K562 (cell line): ENCODE results near the gene INTS2. TPM values are rescaled to one million over a fixed set of nuclear protein-coding genes. Genes with fewer than 3 reads are reported as not detected.
A peak's percentile ranks its signal among the peaks of the same experiment; 100 is the strongest.

ENCODE experiments used
- ATAC-seq: fragments of 200-7000 bp; cut with Tn5 transposase; 3 replicates; pipeline ENCODE4 v1.9.1; 2020; ENCODE audit warnings: moderate library complexity
- BruUV-seq: library from RNA; stranded (reverse); fragments of 400-500 nt; replicated peaks from 2 replicates; lab custom pipeline; 2021; lab: Mats Ljungman, UMichigan
- CTCF ChIA-PET: fragments of 300-600 bp; formaldehyde crosslinking; extraction: SDS; loops from one replicate; lab custom pipeline; 2021; ENCODE audit warnings: low intra/inter-chr PET ratio; lab: Yijun Ruan, JAX
- POLR2A ChIA-PET: fragments of 300-600, 350-650 bp; sonication (Branson Sonifier 250); formaldehyde crosslinking; extraction: SDS; loops from one replicate; lab custom pipeline; 2021; ENCODE audit warnings: antibody characterized with exemption, inconsistent platforms; lab: Yijun Ruan, JAX
- DNase-seq, 4 experiments: peaks; one replicate each; pipeline versions ENCODE4 v3.0.0 to v3.0.0-alpha.2; 2011 to 2018; ENCODE audit warnings: low spot score in 3 of 4, mixed read lengths in 3 of 4; ENCODE audit errors: extremely low read depth in 1 of 4
- FAIRE-seq: peaks from 2 replicates; lab custom pipeline; 2011; peaks lifted over from hg19 to GRCh38; lab: Jason Lieb, UNC
- H2AFZ ChIP-seq: 2 replicates; pipeline ENCODE4 v1.6.0; 2011; ENCODE audit warnings: low read depth, low read length, control low read depth, inconsistent platforms
- H3K27ac ChIP-seq: fragments of 200-600 bp; 3 replicates; pipeline ENCODE4 v1.8.0; 2011; ENCODE audit warnings: low read depth, mild to moderate bottlenecking, control low read depth, inconsistent platforms, low read length, moderate library complexity, mixed read lengths; ENCODE audit errors: extremely low read depth
- H3K27me3 ChIP-seq, 2 experiments: fragments of 300-600 bp in 1 of 2; 2 replicates in 1 of 2; 3 replicates in 1 of 2; pipeline versions ENCODE4 v1.6.0 to v1.8.0; 2011; ENCODE audit warnings: inconsistent platforms in 2 of 2, low read length in 2 of 2, mild to moderate bottlenecking in 1 of 2, mixed read lengths in 1 of 2, moderate library complexity in 1 of 2; ENCODE audit not compliant: control insufficient read depth in 2 of 2, insufficient read depth in 2 of 2
- H3K36me3 ChIP-seq: fragments of 300-600 bp; 3 replicates; pipeline ENCODE4 v1.8.0; 2011; ENCODE audit warnings: mild to moderate bottlenecking, low read length, inconsistent platforms; ENCODE audit not compliant: control insufficient read depth, insufficient read depth
- H3K4me1 ChIP-seq, 2 experiments: fragments of 200-600 bp in 1 of 2; replicated peaks in 1 of 2; 2 replicates in 1 of 2; 3 replicates in 1 of 2; pipeline versions ENCODE4 v1.5.1 to v1.8.0; 2011; ENCODE audit warnings: inconsistent platforms in 2 of 2, low read length in 2 of 2, mild to moderate bottlenecking in 1 of 2, mixed read lengths in 1 of 2, moderate library complexity in 1 of 2; ENCODE audit not compliant: control insufficient read depth in 2 of 2, insufficient read depth in 2 of 2
- H3K4me2 ChIP-seq: 2 replicates; pipeline ENCODE4 v1.6.1; 2011; ENCODE audit warnings: low read length, control low read depth, inconsistent platforms, mixed read lengths; ENCODE audit not compliant: insufficient read depth
- H3K4me3 ChIP-seq: fragments of 200-600 bp; sonication (generic), shearing (Covaris generic); 2 replicates; pipeline ENCODE4 v1.5.1; 2016; ENCODE audit warnings: control low read depth, inconsistent platforms
- H3K79me2 ChIP-seq: fragments of 200-600 bp; 3 replicates; pipeline ENCODE4 v1.8.0; 2011; ENCODE audit warnings: low read length, inconsistent platforms; ENCODE audit not compliant: control insufficient read depth, insufficient read depth
- H3K9ac ChIP-seq, 2 experiments: 2 replicates each; pipeline versions ENCODE4 v1.6.0 to v1.6.1; 2011; ENCODE audit warnings: low read depth in 2 of 2, low read length in 2 of 2, control low read depth in 1 of 2, inconsistent platforms in 1 of 2, mild to moderate bottlenecking in 1 of 2, mixed read lengths in 1 of 2; ENCODE audit not compliant: insufficient read depth in 1 of 2
- H3K9me1 ChIP-seq: one replicate; pipeline ENCODE4 v1.6.0; 2011; ENCODE audit warnings: inconsistent platforms, mild to moderate bottlenecking, low read length, moderate library complexity; ENCODE audit not compliant: control insufficient read depth, insufficient read depth
- H3K9me3 ChIP-seq: replicated peaks from 2 replicates; pipeline ENCODE4 v1.5.1; 2011; ENCODE audit warnings: low read depth, low read length, inconsistent platforms; ENCODE audit not compliant: control insufficient read depth, insufficient read depth
- H4K20me1 ChIP-seq: replicated peaks from 2 replicates; pipeline ENCODE4 v1.6.1; 2011; ENCODE audit warnings: low read length, inconsistent platforms, mixed read lengths; ENCODE audit not compliant: control insufficient read depth, insufficient read depth
- DPF2 ChIP-seq: fragments of 450-650 bp; IDR thresholded peaks from 2 replicates; pipeline ENCODE4 v1.6.1; 2016
- E2F1 ChIP-seq: sonication (generic); formaldehyde crosslinking; IDR thresholded peaks from 2 replicates; pipeline ENCODE4 v1.8.1; 2023; ENCODE audit warnings: mild to moderate bottlenecking, missing genetic modification reagents, moderate library complexity
- EP300 ChIP-seq: IDR thresholded peaks from 2 replicates; pipeline ENCODE4 v1.6.1; 2012; ENCODE audit warnings: low read length, improper control_type of control experiment
- FOXP1 ChIP-seq: sonication (generic); formaldehyde crosslinking; IDR thresholded peaks from 2 replicates; pipeline ENCODE4 v1.8.0; 2022; ENCODE audit warnings: mild to moderate bottlenecking, missing genetic modification reagents
- NCOA6 ChIP-seq: fragments of 450-650 bp; IDR thresholded peaks from 2 replicates; pipeline ENCODE4 v1.6.1; 2017; ENCODE audit warnings: mild to moderate bottlenecking
- PKNOX1 ChIP-seq: fragments of 450-650 bp; IDR thresholded peaks from 2 replicates; pipeline ENCODE4 v1.6.1; 2016
- SIN3B ChIP-seq: fragments of 450-650 bp; IDR thresholded peaks from 2 replicates; pipeline ENCODE4 v1.6.1; 2017; ENCODE audit warnings: low read depth, mild to moderate bottlenecking, moderate library complexity
- SRF ChIP-seq, 2 experiments: fragments of 250-450, 450-650 bp in 1 of 2; sonication (Bioruptor Pico) in 1 of 2; sonication (generic) in 1 of 2; formaldehyde crosslinking; IDR thresholded peaks; 2 replicates each; pipeline versions ENCODE4 v1.5.0 to v1.5.1; 2020 to 2022; ENCODE audit warnings: mild to moderate bottlenecking in 1 of 2, missing genetic modification reagents in 1 of 2
- ZBTB11 ChIP-seq, 3 experiments: fragments of 200-800 bp in 1 of 3; fragments of 250-450 bp in 1 of 3; fragments of 450-650 bp in 1 of 3; sonication (Bioruptor Pico) in 1 of 3; sonication (Bioruptor generic) in 1 of 3; formaldehyde crosslinking in 1 of 3; IDR thresholded peaks; 2 replicates each; pipeline versions ENCODE4 v1.6.1 to v1.8.0; 2016 to 2022; ENCODE audit warnings: mild to moderate bottlenecking in 2 of 3, missing genetic modification characterization in 2 of 3, missing compliant biosample characterization in 1 of 3, moderate library complexity in 1 of 3
- ZNF384 ChIP-seq: IDR thresholded peaks from 2 replicates; pipeline ENCODE4 v1.6.1; 2012; ENCODE audit warnings: low read depth, low read length, improper control_type of control experiment
- ZNF589 ChIP-seq: fragments of 200-800 bp; sonication (Bioruptor generic); IDR thresholded peaks from 2 replicates; pipeline ENCODE4 v1.6.1; 2016; ENCODE audit warnings: low read depth, missing genetic modification characterization, missing compliant biosample characterization
- ZNF778 ChIP-seq: fragments of 450-650 bp; formaldehyde crosslinking; IDR thresholded peaks from 2 replicates; pipeline ENCODE4 v1.4.0; 2020; ENCODE audit warnings: mild to moderate bottlenecking, moderate library complexity
- WGBS: fragments of 100-300 bp; shearing (Covaris generic); methylation state at CpG from one replicate; pipeline ENCODE4 v1.1.6; 2016; ENCODE audit warnings: low coverage, mixed read lengths; ENCODE audit not compliant: insufficient coverage; ENCODE audit errors: missing lambda C conversion rate; 5-methylcytosine and 5-hydroxymethylcytosine counted together
- in situ Hi-C: fragments of 300-500 bp; cut with MboI; formaldehyde crosslinking; loops from 4 replicates; pipeline ENCODE4 v1.15.0; 2018; ENCODE audit warnings: inconsistent platforms, mixed read lengths
- intact Hi-C: fragments of 100-400 bp; cut with micrococcal nuclease; formaldehyde crosslinking; loops from 2 replicates; pipeline ENCODE4 v1.14.2; 2022
- polyA plus RNA-seq, 8 experiments: library from polyadenylated mRNA; depleted of rRNA in 4 of 8; stranded (reverse) in 5 of 8; unstranded in 3 of 8; fragments of >200 nt; fragmentation: Nextera tagmentation in 2 of 8; fragmentation: Illumina TruSeq in 1 of 8; extraction: Ambion mirVana in 2 of 8; extraction: Trizol in 1 of 8; gene quantifications; 2 replicates each; pipeline versions ENCODE4 v1.2.1 to v1.2.3, GENCODE V29; 2011 to 2014; ENCODE audit warnings: inconsistent platforms in 1 of 8, missing spikeins in 1 of 8
- total RNA-seq, 7 experiments: library from RNA; depleted of rRNA in 6 of 7; stranded (reverse); fragments of >200 nt in 6 of 7; fragmentation: Illumina TruSeq in 2 of 7; extraction: Trizol in 2 of 7; gene quantifications; 2 replicates each; pipeline versions ENCODE4 v1.2.1 to v1.2.3, GENCODE V29; 2011 to 2021; ENCODE audit warnings: low replicate concordance in 1 of 7
- TF ChIP-seq, protein P1 (sequence below): fragments of 450-650 bp; formaldehyde crosslinking; IDR thresholded peaks from 2 replicates; pipeline ENCODE4 v1.4.0; 2020; ENCODE audit warnings: mild to moderate bottlenecking, moderate library complexity
- TF ChIP-seq, protein P2 (sequence below): sonication (generic); formaldehyde crosslinking; IDR thresholded peaks from 2 replicates; pipeline ENCODE4 v1.8.0; 2022; ENCODE audit warnings: mild to moderate bottlenecking, low read depth, missing genetic modification reagents

The INTS2 gene
- total and polyA plus RNA-seq, 9 of the 15 experiments (the other 6 are each of a cell fraction or from before 2014, with no cell fraction given), result 4.8 to 24.7 (median 12.8) TPM

GRCh38 chr17:61863801-61864126 is 64.0 kb downstream of the INTS2 start:
- H3K4me2 ChIP-seq, result peak overlapping the region; percentile 89
- H3K36me3 ChIP-seq, result peaks cover 39% of the 10 kb centered on the region; the same call in 2 of the 3 replicates
- peaks cover 0 to 7% of the 10 kb centered on the region in 2 experiments; a peak in 2 of 5 replicates for H3K4me1 ChIP-seq
- DNase-seq, result peak in 1 of 4 experiments; percentile 8
- ChIA-PET POLR2A (interaction anchor here (0.6 to 3.4 kb wide), 19 partner anchors 9 to 1819 kb away, joined by 3 to 14 read pairs (median 3); no protein-coding TSS in a partner anchor), CTCF (no interaction called here)
- peak; percentile 9 for ATAC-seq
- TSS peak; percentile 96 for BruUV-seq
- no peaks in the 10 kb centered on the region for H3K27me3 ChIP-seq
- H3K9ac ChIP-seq, result peak overlapping the region; percentile 62 to 92
- H3K79me2 ChIP-seq, result peaks cover 21% of the 10 kb centered on the region
- peak overlapping the region; percentile 96 for H2AFZ ChIP-seq
- in situ Hi-C loops (no loop called here), intact Hi-C loops (loop anchor here (1.0 kb wide), 1 partner anchor 203 kb away; no protein-coding TSS in a partner anchor)
- peak overlapping the region; percentile 64 for H3K4me3 ChIP-seq
- H3K9me1 ChIP-seq, result no peaks in the 10 kb centered on the region
- H3K27ac ChIP-seq, result peak overlapping the region; percentile 75
- WGBS, result 3% methylated on average over 8 of the region's 8 CpGs
- H4K20me1 ChIP-seq, result no peaks in the 10 kb centered on the region
- FAIRE-seq, result no peak
- H3K9me3 ChIP-seq, result no peaks in the 10 kb centered on the region
- TF ChIP-seq EP300, result no peak
- TF ChIP-seq PKNOX1, result peak; percentile 11; the same call in 1 of the 2 replicates
- TF ChIP-seq DPF2, result no peak
- no peak for TF ChIP-seq E2F1 (CRISPR knock-in tag)
- 0 out of 4 replicates have a peak, but pooled peaks of 1 of the 2 experiments have one; percentile 8 for TF ChIP-seq SRF (CRISPR knock-in tag; IDR thresholded peaks at IDR 0.05)
- no peak for TF ChIP-seq ZNF778
- TF ChIP-seq ZNF589, result no peak
- no peak for TF ChIP-seq SIN3B
- TF ChIP-seq, protein P1, sequence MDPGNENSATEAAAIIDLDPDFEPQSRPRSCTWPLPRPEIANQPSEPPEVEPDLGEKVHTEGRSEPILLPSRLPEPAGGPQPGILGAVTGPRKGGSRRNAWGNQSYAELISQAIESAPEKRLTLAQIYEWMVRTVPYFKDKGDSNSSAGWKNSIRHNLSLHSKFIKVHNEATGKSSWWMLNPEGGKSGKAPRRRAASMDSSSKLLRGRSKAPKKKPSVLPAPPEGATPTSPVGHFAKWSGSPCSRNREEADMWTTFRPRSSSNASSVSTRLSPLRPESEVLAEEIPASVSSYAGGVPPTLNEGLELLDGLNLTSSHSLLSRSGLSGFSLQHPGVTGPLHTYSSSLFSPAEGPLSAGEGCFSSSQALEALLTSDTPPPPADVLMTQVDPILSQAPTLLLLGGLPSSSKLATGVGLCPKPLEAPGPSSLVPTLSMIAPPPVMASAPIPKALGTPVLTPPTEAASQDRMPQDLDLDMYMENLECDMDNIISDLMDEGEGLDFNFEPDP (CRISPR knock-in tag), result no peak
- no peak for TF ChIP-seq FOXP1 (CRISPR knock-in tag)
- no peak for TF ChIP-seq ZNF384
- TF ChIP-seq, protein P2, sequence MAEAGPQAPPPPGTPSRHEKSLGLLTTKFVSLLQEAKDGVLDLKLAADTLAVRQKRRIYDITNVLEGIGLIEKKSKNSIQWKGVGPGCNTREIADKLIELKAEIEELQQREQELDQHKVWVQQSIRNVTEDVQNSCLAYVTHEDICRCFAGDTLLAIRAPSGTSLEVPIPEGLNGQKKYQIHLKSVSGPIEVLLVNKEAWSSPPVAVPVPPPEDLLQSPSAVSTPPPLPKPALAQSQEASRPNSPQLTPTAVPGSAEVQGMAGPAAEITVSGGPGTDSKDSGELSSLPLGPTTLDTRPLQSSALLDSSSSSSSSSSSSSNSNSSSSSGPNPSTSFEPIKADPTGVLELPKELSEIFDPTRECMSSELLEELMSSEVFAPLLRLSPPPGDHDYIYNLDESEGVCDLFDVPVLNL, result no peak
- peak in 1 of 3 experiments; percentile 87; a peak in 2 of 6 replicates for TF ChIP-seq ZBTB11 (CRISPR knock-in tag; IDR thresholded peaks at IDR 0.05)
- no peak for TF ChIP-seq NCOA6
